Breast epithelium (tissue), 3 donors: Measurements from ENCODE around the gene STAC2.
A peak's percentile ranks its signal among the peaks of the same experiment; 100 is the strongest.

Experiments
- POLR2A ChIP-seq: fragments of 450-650 bp; IDR thresholded peaks from one replicate; pipeline ENCODE4 v1.6.1; 2016; ENCODE audit warnings: antibody characterized with exemption, mild to moderate bottlenecking, moderate library complexity
- POLR2AphosphoS5 ChIP-seq, 3 donors: sonication (generic); formaldehyde crosslinking; IDR thresholded peaks; one replicate each; pipeline ENCODE4 v1.6.1; 2017; ENCODE audit warnings: antibody characterized with exemption in 3 of 3
- TF ChIP-seq, protein P1 (sequence below), 3 donors: fragments of 450-650 bp; IDR thresholded peaks; one replicate each; pipeline ENCODE4 v1.5.1; 2016 to 2017; ENCODE audit warnings: antibody characterized with exemption in 3 of 3, mild to moderate bottlenecking in 3 of 3, moderate library complexity in 3 of 3

DNA sequence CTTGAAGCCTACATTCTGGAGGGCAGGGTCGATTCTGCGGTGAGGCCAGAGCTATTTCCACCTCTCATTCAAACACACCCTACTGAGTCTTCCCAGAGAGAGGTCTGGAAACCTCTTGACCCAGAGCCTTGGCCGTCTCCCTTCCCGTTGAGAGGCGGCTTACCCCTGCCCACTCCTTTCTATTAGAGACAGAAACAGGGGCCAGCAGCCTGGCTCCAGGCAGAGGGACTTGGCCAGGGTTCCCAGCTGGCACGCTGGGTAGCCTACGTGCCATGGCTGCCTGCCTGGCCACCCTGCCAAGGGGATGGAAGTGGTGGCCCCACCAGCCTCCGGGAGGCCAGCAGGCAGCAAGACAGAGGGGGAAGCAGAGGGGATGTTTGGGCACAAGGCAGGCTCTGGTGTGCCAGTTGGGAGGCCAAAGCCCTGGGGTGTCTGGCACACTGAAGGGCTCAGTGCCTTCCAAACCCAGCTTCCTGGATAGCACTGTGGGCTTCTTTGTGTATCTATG, 6.0 kb downstream of the STAC2 start:
- TF ChIP-seq, protein P1, sequence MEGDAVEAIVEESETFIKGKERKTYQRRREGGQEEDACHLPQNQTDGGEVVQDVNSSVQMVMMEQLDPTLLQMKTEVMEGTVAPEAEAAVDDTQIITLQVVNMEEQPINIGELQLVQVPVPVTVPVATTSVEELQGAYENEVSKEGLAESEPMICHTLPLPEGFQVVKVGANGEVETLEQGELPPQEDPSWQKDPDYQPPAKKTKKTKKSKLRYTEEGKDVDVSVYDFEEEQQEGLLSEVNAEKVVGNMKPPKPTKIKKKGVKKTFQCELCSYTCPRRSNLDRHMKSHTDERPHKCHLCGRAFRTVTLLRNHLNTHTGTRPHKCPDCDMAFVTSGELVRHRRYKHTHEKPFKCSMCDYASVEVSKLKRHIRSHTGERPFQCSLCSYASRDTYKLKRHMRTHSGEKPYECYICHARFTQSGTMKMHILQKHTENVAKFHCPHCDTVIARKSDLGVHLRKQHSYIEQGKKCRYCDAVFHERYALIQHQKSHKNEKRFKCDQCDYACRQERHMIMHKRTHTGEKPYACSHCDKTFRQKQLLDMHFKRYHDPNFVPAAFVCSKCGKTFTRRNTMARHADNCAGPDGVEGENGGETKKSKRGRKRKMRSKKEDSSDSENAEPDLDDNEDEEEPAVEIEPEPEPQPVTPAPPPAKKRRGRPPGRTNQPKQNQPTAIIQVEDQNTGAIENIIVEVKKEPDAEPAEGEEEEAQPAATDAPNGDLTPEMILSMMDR (IDR thresholded peaks at IDR 0.05) = no peak
- no peak for TF ChIP-seq POLR2A
- peak in 2 of 3 donors; percentile 67 to 79 for TF ChIP-seq POLR2AphosphoS5 (IDR thresholded peaks at IDR 0.05)
